Hair follicle dermal papilla cell (primary cell): ENCODE results near the gene BCL10. TPM values are rescaled to one million over a fixed set of nuclear protein-coding genes. Genes with fewer than 3 reads are reported as not detected.

Experiments used
- small RNA-seq: library from RNA; depleted of rRNA; stranded (forward); fragments of <200 nt; gene quantifications from one replicate; pipeline ENCODE3, GENCODE V24; 2012
- total RNA-seq: library from RNA; depleted of rRNA; stranded (reverse); fragments of >200 nt; gene quantifications from 2 replicates; pipeline ENCODE4 v1.2.3, GENCODE V29; 2012

The BCL10 gene
- 26.8 and 29.4 TPM in 2 replicates for total RNA-seq

DNA sequence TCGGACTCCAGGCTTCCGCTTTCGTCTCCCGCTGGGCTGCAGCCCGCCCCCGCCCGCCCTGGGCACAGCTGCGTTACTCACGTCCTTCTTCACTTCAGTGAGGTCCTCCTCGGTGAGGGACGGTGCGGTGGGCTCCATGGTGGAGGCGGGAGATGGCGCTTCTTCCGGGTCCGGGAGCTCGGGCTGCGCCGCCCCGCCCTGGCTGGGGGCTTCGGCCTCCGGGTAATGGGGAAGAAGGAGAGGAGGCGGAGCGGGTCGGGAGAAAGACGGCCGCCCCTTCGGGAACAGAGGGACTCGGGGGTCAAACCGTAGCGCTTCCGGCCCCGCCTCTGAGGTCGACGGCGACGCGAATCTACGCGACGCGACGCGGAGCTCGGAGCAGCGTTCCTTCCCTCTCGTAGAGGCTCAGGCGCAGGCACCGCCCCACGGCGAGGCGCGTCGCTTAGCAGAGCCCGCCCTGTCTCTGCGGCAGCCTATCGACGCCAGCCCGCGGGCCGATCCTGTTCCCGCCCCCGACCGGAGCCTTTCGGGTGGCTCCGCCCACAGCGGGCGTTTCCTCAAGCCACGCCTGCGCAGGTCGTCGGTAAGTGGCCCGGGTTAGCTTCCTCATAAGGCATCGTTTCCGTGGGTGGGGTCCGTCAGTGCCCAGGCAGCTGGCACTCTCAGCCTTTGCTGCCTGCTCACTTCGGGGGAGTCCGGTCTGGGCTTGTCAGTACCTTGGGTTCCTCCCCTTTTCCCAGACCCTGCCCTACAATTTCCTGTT, at the start of gene BCL10:
Gene BCL10 (minus strand): TSS at position 418 of the 763 bp plus-strand sequence. CDS start 280 bp downstream, at position 138.

DNA sequence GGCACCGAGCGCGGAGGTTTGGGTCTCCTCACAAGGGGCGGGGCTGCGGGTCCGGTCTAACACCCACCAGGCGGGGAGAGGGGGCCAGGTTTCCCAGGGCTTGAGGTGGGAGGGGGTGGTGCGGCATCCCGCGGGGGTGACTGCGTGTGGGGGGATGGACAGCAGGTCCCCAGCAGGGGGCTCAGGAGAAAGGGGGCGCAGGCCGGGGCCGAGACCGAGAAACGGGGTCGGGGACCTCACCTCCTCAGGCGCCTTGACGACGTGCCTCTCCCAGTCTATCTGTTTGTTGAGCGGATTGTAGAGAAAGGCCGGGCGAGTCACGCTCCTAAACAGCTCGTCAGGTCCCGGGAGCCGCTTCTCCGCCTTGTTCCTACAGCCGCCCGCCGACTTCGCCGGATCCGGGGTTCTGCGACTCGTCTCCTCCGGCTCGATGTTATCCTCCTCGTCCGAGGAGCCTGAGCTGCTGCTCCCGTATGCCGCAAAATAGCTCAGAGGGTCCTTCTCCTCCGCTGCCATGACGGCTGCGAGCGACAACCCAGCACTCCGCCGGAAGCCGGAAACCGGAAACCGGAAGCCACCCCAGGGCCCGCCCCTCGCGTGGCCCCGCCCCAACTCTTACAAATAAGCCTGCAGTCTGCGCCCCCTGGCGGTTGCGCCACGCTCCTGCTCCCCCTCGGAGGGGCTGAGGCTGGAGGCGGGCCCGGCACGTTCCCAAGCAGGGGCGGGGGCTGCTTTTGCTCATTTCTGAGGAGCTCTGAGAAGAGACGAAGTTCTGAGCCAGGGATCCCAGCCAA, 17.1 kb downstream of the BCL10 start, which contains the start of gene C1orf52:
Gene C1orf52 (minus strand): TSS at position 545 of the 794 bp plus-strand sequence. CDS start 29 bp downstream, at position 516.

Small RNAs within 50 kb of the gene (small RNA-seq; reads per million reads assigned to genes)
- not detected for gene RF00019

Other genes starting within 250 kb of the BCL10 start
- 0.24 and 0.97 TPM in 2 replicates for gene MCOLN3, start 228.1 kb downstream of the BCL10 start, total RNA-seq
- gene SYDE2, start 75.6 kb downstream of the BCL10 start, total RNA-seq: 4.4 and 4.9 TPM in 2 replicates
- 12.4 and 17.4 TPM in 2 replicates for gene C1orf52, start 17.0 kb downstream of the BCL10 start, total RNA-seq
- gene DDAH1, start 188.5 kb upstream of the BCL10 start, total RNA-seq: 138 and 154 TPM in 2 replicates